Measurements from ENCODE around the gene NR5A1.

Gene NR5A1

DNA sequence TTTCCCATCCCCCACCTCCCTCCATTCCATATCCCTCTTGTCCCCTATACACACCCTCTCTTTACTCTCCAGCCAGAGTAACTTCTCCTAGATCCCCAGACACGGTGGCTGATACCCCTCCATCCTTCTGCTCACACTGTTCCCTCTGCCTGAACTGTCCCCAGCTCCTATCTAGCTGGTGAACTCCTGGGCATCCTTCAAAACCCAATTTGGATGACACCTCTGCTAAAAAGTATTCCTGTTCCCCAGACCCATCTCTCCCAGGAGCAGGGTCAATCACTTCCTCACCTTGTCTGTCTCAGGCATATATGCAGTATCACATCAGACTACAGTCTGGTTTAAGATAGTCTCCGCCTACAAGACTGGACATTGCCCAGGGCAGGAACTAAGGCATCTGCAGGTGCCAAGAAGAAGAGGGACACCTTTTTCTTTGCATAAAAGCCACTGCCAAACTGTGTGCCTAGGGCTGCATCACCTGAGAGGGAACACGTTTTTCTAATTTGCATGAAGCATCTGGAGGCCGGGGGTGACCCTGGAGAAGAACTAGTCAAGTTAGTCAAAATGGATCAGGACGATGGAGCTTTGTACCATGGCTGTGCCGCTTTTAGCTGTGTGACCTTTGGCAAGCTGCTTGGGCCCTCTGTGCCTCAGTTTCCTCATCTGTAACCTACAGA, 27.1 kb downstream of the NR5A1 start:
- no peak for DNase-seq

- peak; percentile 23 for DNase-seq
Measured at GRCh38 chr9:124479371-124479770, 27.8 kb downstream of the NR5A1 start.

DNA sequence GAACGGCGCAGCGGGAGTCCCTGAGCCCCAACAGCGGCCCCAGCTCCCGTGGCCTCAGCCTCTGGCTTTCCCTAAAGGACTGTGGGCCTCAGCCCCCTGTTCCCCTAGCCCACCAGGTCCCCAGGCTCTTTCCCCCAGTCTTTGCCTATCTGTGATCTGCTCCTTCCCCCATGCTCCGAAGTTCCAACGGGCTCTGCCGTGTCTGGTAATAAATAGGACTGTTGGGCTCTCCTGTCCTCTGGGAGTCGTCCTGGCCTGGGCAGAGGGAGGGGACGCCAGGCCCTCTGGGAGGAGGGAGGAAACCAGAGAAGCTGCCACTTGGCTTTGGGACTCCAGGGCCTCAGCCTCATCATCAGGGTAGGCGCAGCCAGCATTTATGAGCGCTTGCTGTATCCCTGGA, 28.8 kb downstream of the NR5A1 start:
- DNase-seq, result peak; percentile 17

DNA sequence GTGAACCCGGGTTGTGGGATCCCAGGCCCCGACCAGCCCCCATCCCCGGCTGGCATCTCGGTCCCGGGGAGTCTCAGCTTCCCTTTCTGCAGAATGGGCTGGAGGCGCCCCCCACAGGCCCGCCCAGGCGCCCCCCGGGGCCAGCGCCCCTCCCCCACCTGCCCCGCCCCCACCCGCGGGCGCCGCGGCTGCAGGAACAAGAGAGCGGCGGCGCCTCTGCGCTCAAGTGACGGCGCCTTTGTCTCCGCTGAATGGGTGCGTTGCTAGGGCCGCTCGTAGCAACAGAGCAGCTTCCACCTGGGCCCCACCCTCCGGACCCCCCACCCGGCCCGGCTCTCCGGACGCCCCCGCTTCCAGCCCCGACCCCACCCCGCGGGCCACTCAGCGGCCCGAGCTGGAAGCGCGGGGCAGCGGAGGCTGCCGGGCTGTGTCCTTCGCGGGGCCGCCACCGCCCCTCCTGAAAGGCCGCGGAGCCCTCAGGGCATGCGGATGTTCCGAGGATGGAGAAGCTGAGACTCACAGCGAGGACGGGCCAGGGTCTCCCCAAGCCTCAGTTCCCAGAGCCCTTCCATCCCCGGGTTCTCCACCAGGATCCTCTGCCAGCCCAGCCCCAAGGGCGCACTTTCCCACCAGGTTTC, 29.4 kb downstream of the NR5A1 start:
- peak; percentile 28 for DNase-seq

- DNase-seq, result peak; percentile 20
Measured at GRCh38 chr9:124477211-124477647, 30.0 kb downstream of the NR5A1 start.

DNA sequence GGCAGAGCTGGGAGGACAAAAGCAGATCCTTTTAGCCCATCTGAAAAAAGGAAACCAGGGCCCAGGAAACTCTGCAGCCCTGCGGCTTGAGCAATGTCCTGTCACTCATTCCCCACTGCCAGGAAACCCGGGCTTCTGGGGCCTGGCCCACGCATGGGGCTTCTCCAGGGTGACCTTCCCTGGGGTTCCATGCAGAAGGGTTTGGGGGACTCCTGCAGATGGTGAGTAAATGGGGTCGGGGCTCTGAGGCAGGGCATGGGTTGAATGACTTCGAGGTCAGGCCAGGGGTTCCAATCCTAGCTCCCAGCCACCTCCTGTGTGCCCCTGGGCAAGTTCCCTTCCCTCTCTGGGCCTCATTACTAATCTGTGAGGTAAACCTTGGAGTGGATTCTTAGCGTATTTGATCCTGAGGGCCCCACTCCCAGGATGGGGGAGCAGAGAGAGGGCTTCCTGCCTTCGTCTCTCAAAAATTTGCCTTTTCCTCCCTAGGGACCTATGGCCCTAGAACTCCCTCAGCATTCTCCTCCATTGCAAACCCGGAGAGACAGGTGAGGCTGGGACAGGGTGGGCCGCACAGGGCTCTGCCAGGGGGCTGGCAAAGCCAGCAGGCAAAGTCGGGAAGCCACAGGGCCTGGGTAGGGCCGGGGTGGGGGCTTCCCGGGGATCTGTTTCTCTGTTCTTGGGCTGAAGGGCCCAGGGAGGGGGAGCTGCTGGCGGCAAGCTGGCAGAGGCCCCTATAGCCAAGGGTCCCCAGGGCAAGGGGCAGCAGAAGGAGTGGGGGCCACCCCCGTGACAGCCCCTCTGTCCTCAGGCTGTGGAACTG, 31.1 kb downstream of the NR5A1 start:
- peak; percentile 25 for DNase-seq

GRCh38 chr9:124475158-124475867, 31.9 kb downstream of the NR5A1 start:
- peak; percentile 31 for DNase-seq

- no peak for DNase-seq
Measured at GRCh38 chr9:124474151-124474550, 33.0 kb downstream of the NR5A1 start.

GRCh38 chr9:124473310-124473709, 33.9 kb downstream of the NR5A1 start:
- peak; percentile 9 for DNase-seq

DNA sequence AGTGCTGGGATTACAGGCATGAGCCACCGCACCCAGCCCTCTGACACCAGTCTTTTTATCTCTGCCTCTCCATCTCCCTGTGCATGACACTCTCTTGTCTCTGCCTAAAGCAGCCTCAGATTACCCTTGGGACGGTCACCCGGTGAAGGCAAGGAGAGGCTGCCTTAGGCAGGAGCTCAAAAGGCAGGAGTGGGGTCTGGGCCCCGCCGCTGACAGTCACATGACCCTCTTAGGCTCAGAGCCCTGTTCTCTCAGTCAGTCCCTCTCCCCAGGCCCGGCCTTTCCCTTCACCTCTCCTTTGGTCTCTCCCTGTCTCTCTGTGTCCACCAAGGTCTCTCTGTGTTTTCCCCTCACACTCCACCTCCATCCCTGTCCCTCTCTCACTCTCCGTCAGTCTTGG, 34.4 kb downstream of the NR5A1 start:
- no peak for DNase-seq

GRCh38 chr9:124471761-124472160, 35.4 kb downstream of the NR5A1 start:
- DNase-seq, result no peak

DNA sequence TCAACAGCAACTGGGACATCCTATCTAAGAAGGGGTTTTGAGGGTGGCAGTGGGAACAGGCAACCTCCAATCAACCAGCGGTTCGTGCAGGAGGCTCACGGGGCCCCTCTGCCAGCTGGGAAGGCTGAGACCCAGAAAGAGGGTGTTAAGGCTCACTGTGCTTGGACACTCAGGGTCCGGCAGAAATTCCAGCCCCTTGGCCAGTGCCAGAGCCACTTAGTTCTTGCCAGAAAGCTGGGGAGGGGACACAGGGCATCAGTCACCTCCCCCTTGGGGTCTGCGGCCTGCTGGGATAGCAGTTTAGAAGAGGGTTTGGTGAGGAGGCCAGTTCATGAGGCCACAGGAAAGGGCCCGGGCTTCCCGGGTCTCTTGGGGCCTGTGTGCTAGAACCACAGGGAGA, 36.5 kb downstream of the NR5A1 start:
- DNase-seq, result no peak

- no peak for DNase-seq
Measured at GRCh38 chr9:124470306-124470705, 36.9 kb downstream of the NR5A1 start.

GRCh38 chr9:124469011-124469832, 38.0 kb downstream of the NR5A1 start:
- no peak for DNase-seq

- DNase-seq, result no peak
Measured at GRCh38 chr9:124468061-124468740, 39.0 kb downstream of the NR5A1 start.

DNA sequence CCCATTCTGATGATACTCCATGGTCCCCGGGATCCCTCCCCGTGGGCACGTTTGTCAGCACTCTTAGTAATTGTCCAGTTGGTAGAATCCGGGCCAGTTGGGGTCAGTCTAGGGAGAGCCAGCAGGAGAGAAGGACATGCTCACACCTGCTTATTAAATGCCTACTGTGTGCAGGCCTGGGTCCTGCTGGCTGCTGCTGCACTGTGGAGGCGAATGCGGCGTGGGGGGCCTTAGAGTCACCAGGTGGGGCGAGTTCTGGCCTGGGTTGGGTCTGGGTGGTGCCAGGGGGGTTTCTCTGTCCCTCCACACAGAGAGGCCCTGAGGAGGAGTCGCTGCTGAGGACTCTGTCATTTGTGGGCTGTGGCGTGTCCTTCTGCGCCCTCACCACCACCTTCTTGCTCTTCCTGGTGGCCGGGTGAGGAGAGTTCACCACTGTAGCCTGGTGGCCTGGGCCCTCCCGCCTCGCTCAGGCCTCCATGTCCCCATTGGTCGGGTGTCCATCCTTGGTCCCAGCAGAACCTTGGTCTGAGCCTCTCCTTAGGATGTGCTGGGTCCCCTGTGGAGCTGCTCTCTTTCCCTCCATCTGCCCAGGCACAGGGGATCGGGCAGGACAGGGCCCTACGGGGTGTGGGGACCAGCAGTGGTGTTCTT, 39.7 kb downstream of the NR5A1 start:
- DNase-seq, result no peak

DNA sequence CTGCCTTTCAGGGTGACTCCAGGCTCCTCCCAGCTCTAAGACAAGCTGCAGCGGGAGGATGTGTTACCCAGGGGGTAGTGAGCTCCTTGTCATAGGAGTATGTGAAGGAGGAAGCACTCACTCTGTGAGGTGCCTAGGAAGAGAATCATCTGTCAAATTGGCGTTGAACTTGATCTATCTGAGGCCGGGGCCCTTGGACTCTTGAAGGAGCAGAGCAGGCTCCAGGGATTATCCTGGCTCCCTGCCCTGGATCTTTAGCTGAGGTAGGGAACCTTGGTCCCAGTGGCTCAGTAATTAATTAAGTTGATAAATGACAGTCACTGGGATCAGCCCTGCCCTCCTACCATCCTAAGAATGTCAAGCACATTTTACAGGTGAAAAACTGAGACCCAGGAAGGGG, 41.5 kb downstream of the NR5A1 start:
- no peak for DNase-seq

DNA sequence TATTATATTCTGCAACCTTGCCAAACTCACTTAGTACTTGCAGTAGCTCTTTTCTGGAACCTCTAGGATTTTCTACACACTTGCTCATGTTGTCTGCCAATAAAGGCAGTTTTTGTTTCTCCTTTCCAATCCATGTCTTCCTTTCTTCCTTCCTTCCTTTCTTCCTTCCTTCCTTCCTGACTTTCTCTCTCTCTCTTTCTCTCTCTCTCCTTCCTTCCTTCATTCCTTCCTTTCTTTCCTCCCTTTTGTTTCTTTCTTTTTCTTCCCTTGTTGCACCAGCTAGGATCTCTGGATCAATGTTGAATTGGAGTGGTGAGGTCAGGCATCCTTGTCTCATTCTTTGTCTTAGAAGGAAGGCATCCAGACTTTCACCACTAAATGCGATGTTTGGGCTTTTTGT, 44.5 kb downstream of the NR5A1 start:
- DNase-seq, result no peak

GRCh38 chr9:124458441-124458840, 48.8 kb downstream of the NR5A1 start:
- DNase-seq, result no peak

GRCh38 chr9:124457887-124458431, 49.2 kb downstream of the NR5A1 start:
- DNase-seq, result no peak

Measured in left hindlimb (tissue), 1 donor.